Endothelial cell of umbilical vein (primary cell): ENCODE measurements around the gene CHN2. TPM values are rescaled to one million over a fixed set of nuclear protein-coding genes. Genes with fewer than 3 reads are reported as not detected.

Source experiments
- BruUV-seq: library from RNA; stranded (reverse); fragments of 400-500 nt; replicated peaks from 2 replicates; lab custom pipeline; 2021; lab: Mats Ljungman, UMichigan
- CTCF ChIA-PET: fragments of 300-600, 350-600 bp; sonication (Branson Sonifier 250); formaldehyde crosslinking; loops from one replicate; lab custom pipeline; 2021; ENCODE audit warnings: antibody characterized with exemption, inconsistent platforms; lab: Charles Lee
- POLR2A ChIA-PET: fragments of 300-600, 350-600 bp; sonication (Branson Sonifier 250); formaldehyde crosslinking; loops from one replicate; lab custom pipeline; 2021; ENCODE audit warnings: antibody characterized with exemption, inconsistent platforms; lab: Charles Lee
- DNase-seq: peaks from one replicate; pipeline ENCODE4 v3.0.0-alpha.2; 2011; ENCODE audit warnings: low read depth, low spot score
- FAIRE-seq: peaks from 2 replicates; lab custom pipeline; 2011; peaks lifted over from hg19 to GRCh38; lab: Jason Lieb, UNC
- H2AFZ ChIP-seq: 2 replicates; pipeline ENCODE4 v1.6.0; 2012; ENCODE audit warnings: low read depth, low read length, control low read depth, inconsistent platforms
- H3K27ac ChIP-seq: 2 replicates; pipeline ENCODE4 v1.5.1; 2011; ENCODE audit warnings: low read depth, mild to moderate bottlenecking, control low read depth, low read length, moderate library complexity; ENCODE audit not compliant: insufficient read depth
- H3K27me3 ChIP-seq, 2 experiments: 2 replicates each; pipeline versions ENCODE4 v1.6.0 to v1.6.1; 2011; ENCODE audit warnings: low read length in 2 of 2, mixed read lengths in 1 of 2; ENCODE audit not compliant: control insufficient read depth in 2 of 2, insufficient read depth in 2 of 2
- H3K36me3 ChIP-seq, 2 experiments: 2 replicates in 1 of 2; 3 replicates in 1 of 2; pipeline ENCODE4 v1.5.1; 2011; ENCODE audit warnings: low read length in 2 of 2, mild to moderate bottlenecking in 1 of 2, moderate library complexity in 1 of 2; ENCODE audit not compliant: control insufficient read depth in 2 of 2, insufficient read depth in 2 of 2; ENCODE audit errors: extremely low read depth in 1 of 2
- H3K4me1 ChIP-seq: 3 replicates; pipeline ENCODE4 v1.5.1; 2011; ENCODE audit warnings: mild to moderate bottlenecking, low read length; ENCODE audit not compliant: control insufficient read depth, insufficient read depth; ENCODE audit errors: extremely low read depth
- H3K4me2 ChIP-seq: 2 replicates; pipeline ENCODE4 v1.6.1; 2011; ENCODE audit warnings: low read length, control low read depth, mixed read lengths; ENCODE audit not compliant: insufficient read depth
- H3K4me3 ChIP-seq, 3 experiments: fragments of 200-600 bp in 1 of 3; sonication (generic), shearing (Covaris generic) in 1 of 3; replicated peaks in 1 of 3; 2 replicates each; pipeline ENCODE4 v1.5.1; 2011 to 2016; ENCODE audit warnings: control low read depth in 3 of 3, low read length in 3 of 3, mild to moderate bottlenecking in 2 of 3, inconsistent platforms in 1 of 3, low read depth in 1 of 3, moderate library complexity in 1 of 3; ENCODE audit not compliant: insufficient read depth in 1 of 3
- H3K79me2 ChIP-seq: 2 replicates; pipeline ENCODE4 v1.6.0; 2012; ENCODE audit warnings: low read length, inconsistent platforms; ENCODE audit not compliant: control insufficient read depth, insufficient read depth
- H3K9ac ChIP-seq: replicated peaks from 2 replicates; pipeline ENCODE3; 2011; ENCODE audit warnings: low read length, control low read depth; ENCODE audit not compliant: insufficient read depth; ENCODE audit errors: extremely low read depth
- H3K9me1 ChIP-seq: replicated peaks from 3 replicates; pipeline ENCODE4 v1.6.0; 2011; ENCODE audit warnings: mild to moderate bottlenecking, low read length; ENCODE audit not compliant: control insufficient read depth, insufficient read depth; ENCODE audit errors: extremely low read depth
- H3K9me3 ChIP-seq: replicated peaks from 2 replicates; pipeline ENCODE4 v1.5.1; 2012; ENCODE audit warnings: low read length, inconsistent platforms; ENCODE audit not compliant: control insufficient read depth, insufficient read depth
- H4K20me1 ChIP-seq: replicated peaks from 2 replicates; pipeline ENCODE3; 2011; ENCODE audit warnings: mild to moderate bottlenecking, low read length; ENCODE audit not compliant: control insufficient read depth, insufficient read depth; ENCODE audit errors: extremely low read depth
- EZH2 ChIP-seq: IDR thresholded peaks from 2 replicates; pipeline ENCODE4 v1.6.1; 2012; ENCODE audit warnings: borderline replicate concordance, low read depth, mild to moderate bottlenecking, moderate library complexity, low read length, inconsistent platforms; ENCODE audit not compliant: severe bottlenecking
- FOS ChIP-seq: IDR thresholded peaks from 2 replicates; pipeline ENCODE4 v1.6.1; 2011; ENCODE audit warnings: mild to moderate bottlenecking, low read length, moderate library complexity, borderline replicate concordance; ENCODE audit not compliant: insufficient read depth
- GATA2 ChIP-seq: IDR thresholded peaks from 2 replicates; pipeline ENCODE4 v1.7.0; 2011; ENCODE audit warnings: low read depth, mild to moderate bottlenecking, moderate library complexity, mixed read lengths, low read length; ENCODE audit not compliant: insufficient read length, insufficient read depth
- JUN ChIP-seq: IDR thresholded peaks from 2 replicates; pipeline ENCODE4 v1.6.1; 2011; ENCODE audit warnings: borderline replicate concordance, low read depth; ENCODE audit not compliant: insufficient read length, insufficient read depth
- MYC ChIP-seq: IDR thresholded peaks from one replicate; pipeline ENCODE4 v1.6.1; 2011; ENCODE audit warnings: mild to moderate bottlenecking, low read depth, low read length
- POLR2A ChIP-seq: IDR thresholded peaks from 2 replicates; pipeline ENCODE4 v1.6.1; 2012; ENCODE audit warnings: low read depth, mild to moderate bottlenecking, control low read depth, low read length
- POLR2AphosphoS5 ChIP-seq: IDR thresholded peaks from 2 replicates; pipeline ENCODE4 v1.6.1; 2012; ENCODE audit warnings: low read depth, mild to moderate bottlenecking, control low read depth, low read length, moderate library complexity; ENCODE audit not compliant: insufficient read depth
- dilution Hi-C: fragments of 300-500 bp; cut with MboI; formaldehyde crosslinking; loops from one replicate; pipeline ENCODE4 v1.15.0; 2019; ENCODE audit warnings: low sequenced_read_pairs; ENCODE audit not compliant: extremely low pct_ligation_motif_present
- intact Hi-C: fragments of 100-400 bp; cut with micrococcal nuclease; formaldehyde crosslinking; loops from one replicate; pipeline ENCODE4 v1.10.0; 2022
- polyA plus RNA-seq, 4 experiments: library from polyadenylated mRNA; depleted of rRNA in 3 of 4; stranded (reverse) in 3 of 4; unstranded in 1 of 4; fragments of >200 nt; gene quantifications; 2 replicates each; pipeline versions ENCODE4 v1.2.1 to v1.2.3, GENCODE V29; 2011 to 2012; ENCODE audit warnings: missing spikeins in 1 of 4
- total RNA-seq: library from RNA; stranded (reverse); gene quantifications from 2 replicates; pipeline ENCODE4 v1.2.3, GENCODE V29; 2021
- TF ChIP-seq, protein P1 (sequence below), 2 donors: IDR thresholded peaks; 1 replicate in 1 of 2; 2 replicates in 1 of 2; pipeline ENCODE4 v1.5.1; 2011; ENCODE audit warnings: low read length in 2 of 2, mild to moderate bottlenecking in 2 of 2, moderate library complexity in 2 of 2, control low read depth in 1 of 2, inconsistent platforms in 1 of 2, low read depth in 1 of 2; ENCODE audit not compliant: insufficient read depth in 1 of 2; ENCODE audit errors: extremely low read depth in 1 of 2
- TF ChIP-seq, protein P2 (sequence below): IDR thresholded peaks from 2 replicates; pipeline ENCODE4 v1.6.1; 2011; ENCODE audit not compliant: insufficient read depth, insufficient read length

CHN2 gene
- total and polyA plus RNA-seq, 2 donors (not counting 3 experiments of a cell fraction or from before 2014, with no cell fraction given): 1.4 to 5.0 TPM

DNA sequence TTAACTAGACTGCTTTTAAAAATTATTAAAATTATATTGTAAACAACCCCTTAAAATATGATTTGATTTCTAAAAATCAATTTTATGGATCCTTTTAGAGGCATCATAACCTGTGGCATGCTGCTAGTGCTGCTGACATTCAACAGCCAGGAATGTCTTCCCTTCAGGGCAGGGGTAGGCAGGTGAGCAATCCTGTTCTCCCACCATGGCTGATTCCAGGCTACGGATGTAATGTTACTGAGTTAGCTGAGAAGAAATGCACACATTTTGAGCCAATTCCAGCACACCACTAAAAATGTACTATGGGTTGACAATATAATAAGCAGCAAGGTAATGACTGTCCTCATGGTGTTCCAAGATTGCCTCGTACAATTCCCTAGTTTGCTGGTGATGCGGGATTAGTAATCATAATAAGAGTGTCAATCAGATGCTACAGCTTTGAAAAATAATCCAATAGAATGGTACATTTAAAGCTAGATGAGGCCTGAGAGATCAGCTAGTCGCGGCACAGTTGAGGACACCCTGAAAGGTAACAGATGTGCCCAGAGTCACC lies 260.4 kb downstream of the CHN2 start:
- no peak overlapping the region for H3K4me2 ChIP-seq
- DNase-seq (no peak), FAIRE-seq (no peak)
- no peaks in the 10 kb centered on the region for H3K79me2 ChIP-seq
- H3K9ac ChIP-seq: no peak overlapping the region
- H2AFZ ChIP-seq: no peak overlapping the region
- H3K9me1 ChIP-seq: no peaks in the 10 kb centered on the region
- dilution Hi-C loops: no loop called here
- BruUV-seq: no TSS peak
- H3K4me3 ChIP-seq: no peak overlapping the region
- no peak overlapping the region for H3K27ac ChIP-seq
- no peaks in the 10 kb centered on the region for H3K9me3 ChIP-seq
- peaks cover 0 to 1% of the 10 kb centered on the region in 2 experiments for H3K27me3 ChIP-seq
- H3K36me3 ChIP-seq: no peaks in the 10 kb centered on the region
- TF ChIP-seq MYC (no peak), JUN (no peak), EZH2 (no peak), POLR2A (no peak)
- TF ChIP-seq, protein P1, sequence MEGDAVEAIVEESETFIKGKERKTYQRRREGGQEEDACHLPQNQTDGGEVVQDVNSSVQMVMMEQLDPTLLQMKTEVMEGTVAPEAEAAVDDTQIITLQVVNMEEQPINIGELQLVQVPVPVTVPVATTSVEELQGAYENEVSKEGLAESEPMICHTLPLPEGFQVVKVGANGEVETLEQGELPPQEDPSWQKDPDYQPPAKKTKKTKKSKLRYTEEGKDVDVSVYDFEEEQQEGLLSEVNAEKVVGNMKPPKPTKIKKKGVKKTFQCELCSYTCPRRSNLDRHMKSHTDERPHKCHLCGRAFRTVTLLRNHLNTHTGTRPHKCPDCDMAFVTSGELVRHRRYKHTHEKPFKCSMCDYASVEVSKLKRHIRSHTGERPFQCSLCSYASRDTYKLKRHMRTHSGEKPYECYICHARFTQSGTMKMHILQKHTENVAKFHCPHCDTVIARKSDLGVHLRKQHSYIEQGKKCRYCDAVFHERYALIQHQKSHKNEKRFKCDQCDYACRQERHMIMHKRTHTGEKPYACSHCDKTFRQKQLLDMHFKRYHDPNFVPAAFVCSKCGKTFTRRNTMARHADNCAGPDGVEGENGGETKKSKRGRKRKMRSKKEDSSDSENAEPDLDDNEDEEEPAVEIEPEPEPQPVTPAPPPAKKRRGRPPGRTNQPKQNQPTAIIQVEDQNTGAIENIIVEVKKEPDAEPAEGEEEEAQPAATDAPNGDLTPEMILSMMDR (IDR thresholded peaks at IDR 0.05; ENCODE audit: extremely low read depth in 1 of 2, insufficient read depth in 1 of 2, low read depth in 1 of 2, low read length in 2 of 2): no peak
- intact Hi-C loops: no loop called here
- POLR2A ChIA-PET: no interaction called here
- no peaks in the 10 kb centered on the region for H3K4me1 ChIP-seq
- H4K20me1 ChIP-seq: no peaks in the 10 kb centered on the region
- CTCF ChIA-PET: no interaction called here

DNA sequence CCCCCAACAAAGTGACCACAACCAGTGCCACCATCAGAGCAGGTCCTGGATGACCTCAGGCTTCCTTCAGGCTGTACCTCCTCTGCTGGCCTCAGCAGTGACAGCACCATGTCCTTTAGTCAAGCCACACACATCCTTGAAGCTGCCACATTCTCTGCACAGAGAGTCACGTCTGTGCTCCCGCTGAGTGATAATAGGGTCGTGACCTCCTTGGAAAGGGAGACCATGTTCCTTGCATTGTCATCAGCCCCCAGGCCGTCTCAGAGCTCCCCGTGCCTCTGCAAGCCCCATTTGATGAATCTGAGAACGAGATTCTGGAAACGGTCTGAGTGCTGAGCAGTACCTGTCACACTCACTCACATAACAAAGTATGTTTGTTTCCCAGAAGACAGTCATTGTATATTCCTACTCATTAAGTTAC lies 262.6 kb downstream of the CHN2 start:
- FAIRE-seq (no peak), DNase-seq (no peak)
- no peaks in the 10 kb centered on the region for H3K9me1 ChIP-seq
- H3K4me2 ChIP-seq: no peak overlapping the region
- no peak overlapping the region for H3K9ac ChIP-seq
- no peaks in the 10 kb centered on the region for H3K79me2 ChIP-seq
- POLR2A ChIA-PET: no interaction called here
- H2AFZ ChIP-seq: no peak overlapping the region
- H3K4me1 ChIP-seq: no peaks in the 10 kb centered on the region
- H3K36me3 ChIP-seq: no peaks in the 10 kb centered on the region
- H3K27ac ChIP-seq: no peak overlapping the region
- CTCF ChIA-PET: interaction anchor here (1.0 to 1.4 kb wide), 2 partner anchors 26 to 535 kb away, joined by 3 to 5 read pairs; no protein-coding TSS in a partner anchor
- TF ChIP-seq, protein P1 (IDR thresholded peaks at IDR 0.05; ENCODE audit: extremely low read depth in 1 of 2, insufficient read depth in 1 of 2, low read depth in 1 of 2, low read length in 2 of 2): no peak
- TF ChIP-seq JUN (no peak), FOS (no peak), POLR2A (no peak), MYC (no peak), EZH2 (no peak), POLR2AphosphoS5 (no peak), GATA2 (no peak)
- TF ChIP-seq, protein P2, sequence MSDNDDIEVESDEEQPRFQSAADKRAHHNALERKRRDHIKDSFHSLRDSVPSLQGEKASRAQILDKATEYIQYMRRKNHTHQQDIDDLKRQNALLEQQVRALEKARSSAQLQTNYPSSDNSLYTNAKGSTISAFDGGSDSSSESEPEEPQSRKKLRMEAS: no peak
- intact Hi-C loops: no loop called here
- no peaks in the 10 kb centered on the region for H3K9me3 ChIP-seq
- H3K4me3 ChIP-seq: no peak overlapping the region
- H4K20me1 ChIP-seq: no peaks in the 10 kb centered on the region
- peaks cover 0 to 1% of the 10 kb centered on the region in 2 experiments for H3K27me3 ChIP-seq
- dilution Hi-C loops: no loop called here
- BruUV-seq: no TSS peak
